Measurements from ENCODE around the gene CLEC18A. TPM values are rescaled to one million over a fixed set of nuclear protein-coding genes. Genes with fewer than 3 reads are reported as not detected.

Gene CLEC18A
- total and polyA plus RNA-seq, 2 experiments from 2014 or later = 0.13 to 0.90 TPM

DNA sequence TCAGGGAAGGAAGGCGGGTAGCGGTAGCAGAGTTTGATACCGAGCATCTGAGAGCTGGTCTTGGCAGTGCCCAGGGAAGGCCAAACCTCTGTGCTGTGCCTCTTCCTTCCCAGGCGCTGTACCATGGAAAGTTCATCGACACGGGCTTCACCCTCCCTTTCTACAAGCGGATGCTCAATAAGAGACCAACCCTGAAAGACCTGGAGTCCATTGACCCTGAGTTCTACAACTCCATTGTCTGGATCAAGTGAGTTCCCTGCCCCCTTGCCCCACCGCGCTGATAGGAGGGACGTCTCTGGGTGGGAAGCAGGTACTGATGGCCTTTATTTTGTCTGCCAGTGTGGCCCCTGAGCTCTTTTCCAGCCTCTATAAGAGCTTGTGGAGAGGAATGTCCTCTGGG, 15.4 kb upstream of the CLEC18A start:
- Mint-ChIP-seq H3K27me3 (ENCODE audit: insufficient read depth, low read depth, poor library complexity) (peaks cover 4% of the 10 kb centered on the region), H3K4me3 (no peak overlapping the region), H3K4me1 (no peaks in the 10 kb centered on the region), H3K9me3 (no peaks in the 10 kb centered on the region; the same call in 2 of the 3 replicates), H3K36me3 (ENCODE audit: low read depth) (peaks cover 27% of the 10 kb centered on the region), H3K27ac (no peak overlapping the region)
- Histone ChIP-seq H2AFZ (no peak overlapping the region), H3K4me3 (no peak overlapping the region), H3K9me2 (ENCODE audit: insufficient read depth) (no peaks in the 10 kb centered on the region), H3K4me2 (no peak overlapping the region), H3F3A (replicated peaks; ENCODE audit: low read depth) (0 out of 2 replicates have a peak, but pooled peaks cover 5% of the 10 kb centered on the region), H3K79me2 (replicated peaks; ENCODE audit: insufficient read depth) (no peaks in the 10 kb centered on the region), H3K4me1 (ENCODE audit: insufficient read depth) (no peaks in the 10 kb centered on the region), H4K20me1 (replicated peaks; ENCODE audit: insufficient read depth) (no peaks in the 10 kb centered on the region), H3K27ac (ENCODE audit: low read depth) (no peak overlapping the region), H3K27me3 (ENCODE audit: insufficient read depth) (no peaks in the 10 kb centered on the region), H3K36me3 (ENCODE audit: insufficient read depth) (0 out of 2 replicates have a peak, but pooled peaks cover 6% of the 10 kb centered on the region)
- DNase-seq (ENCODE audit: low spot score) (no peak), ATAC-seq (no peak)
- no peak for TF ChIP-seq ZNF462 (CRISPR knock-in tag; IDR thresholded peaks at IDR 0.05)
- TF ChIP-seq ZNF331 (CRISPR knock-in tag; IDR thresholded peaks at IDR 0.05; ENCODE audit: low read depth) = no peak
- no peak for TF ChIP-seq EZH2 (IDR thresholded peaks at IDR 0.05; ENCODE audit: low read depth, unreplicated experiment)
- no peak for TF ChIP-seq NANOG (IDR thresholded peaks at IDR 0.05; ENCODE audit: borderline replicate concordance)
- TF ChIP-seq CREB1 (CRISPR knock-in tag; IDR thresholded peaks at IDR 0.05; ENCODE audit: low read depth) = no peak
- no peak for TF ChIP-seq JUNB (IDR thresholded peaks at IDR 0.05; ENCODE audit: unreplicated experiment)
- no peak for TF ChIP-seq EZH2phosphoT487 (IDR thresholded peaks at IDR 0.05; ENCODE audit: unreplicated experiment)
- TF ChIP-seq POLR2AphosphoS5 (IDR thresholded peaks at IDR 0.05; ENCODE audit: low read depth) = no peak
- no peak for TF ChIP-seq STAT1 (IDR thresholded peaks at IDR 0.05; ENCODE audit: unreplicated experiment)
- TF ChIP-seq REST (IDR thresholded peaks at IDR 0.05; ENCODE audit: unreplicated experiment) = no peak
- TF ChIP-seq, protein P1, sequence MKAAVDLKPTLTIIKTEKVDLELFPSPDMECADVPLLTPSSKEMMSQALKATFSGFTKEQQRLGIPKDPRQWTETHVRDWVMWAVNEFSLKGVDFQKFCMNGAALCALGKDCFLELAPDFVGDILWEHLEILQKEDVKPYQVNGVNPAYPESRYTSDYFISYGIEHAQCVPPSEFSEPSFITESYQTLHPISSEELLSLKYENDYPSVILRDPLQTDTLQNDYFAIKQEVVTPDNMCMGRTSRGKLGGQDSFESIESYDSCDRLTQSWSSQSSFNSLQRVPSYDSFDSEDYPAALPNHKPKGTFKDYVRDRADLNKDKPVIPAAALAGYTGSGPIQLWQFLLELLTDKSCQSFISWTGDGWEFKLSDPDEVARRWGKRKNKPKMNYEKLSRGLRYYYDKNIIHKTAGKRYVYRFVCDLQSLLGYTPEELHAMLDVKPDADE (IDR thresholded peaks at IDR 0.05) = no peak
- TF ChIP-seq ZNF114 (CRISPR knock-in tag; IDR thresholded peaks at IDR 0.05) = no peak
- no peak for TF ChIP-seq CTCF (conservative IDR thresholded peaks at IDR 0.05; ENCODE audit: low read depth in 2 of 2)
